HepG2 (cell line): Measurements from ENCODE around the gene FIBP. TPM values are rescaled to one million over a fixed set of nuclear protein-coding genes. Genes with fewer than 3 reads are reported as not detected.

Source experiments
- AHDC1 ChIP-seq: sonication (generic); formaldehyde crosslinking; IDR thresholded peaks from 2 replicates; pipeline ENCODE4 v1.5.1; 2020; ENCODE audit warnings: mild to moderate bottlenecking, missing genetic modification reagents, borderline replicate concordance
- ARNT2 ChIP-seq: sonication (generic); formaldehyde crosslinking; IDR thresholded peaks from 2 replicates; pipeline ENCODE4 v1.8.0; 2022; ENCODE audit warnings: mild to moderate bottlenecking, low read depth, missing genetic modification reagents, moderate library complexity
- ATF4 ChIP-seq, 2 experiments: fragments of 450-650 bp in 1 of 2; sonication (generic) in 1 of 2; formaldehyde crosslinking; IDR thresholded peaks; 2 replicates each; pipeline versions ENCODE4 v1.5.0 to v1.8.0; 2020 to 2022; ENCODE audit warnings: mild to moderate bottlenecking in 1 of 2, missing genetic modification reagents in 1 of 2
- BRCA1 ChIP-seq: sonication (generic); formaldehyde crosslinking; IDR thresholded peaks from 2 replicates; pipeline ENCODE4 v1.4.0; 2020; ENCODE audit warnings: missing genetic modification reagents
- E2F1 ChIP-seq: sonication (generic); formaldehyde crosslinking; IDR thresholded peaks from 2 replicates; pipeline ENCODE4 v1.5.0; 2020; ENCODE audit warnings: missing genetic modification reagents
- HINFP ChIP-seq: sonication (generic); formaldehyde crosslinking; IDR thresholded peaks from 2 replicates; pipeline ENCODE4 v1.4.0; 2020; ENCODE audit warnings: low read depth, mild to moderate bottlenecking, missing genetic modification reagents
- KAT8 ChIP-seq: IDR thresholded peaks from 2 replicates; pipeline ENCODE4 v1.6.1; 2016; ENCODE audit warnings: missing genetic modification reagents, missing compliant biosample characterization
- MAFK ChIP-seq, 2 experiments: IDR thresholded peaks in 1 of 2; conservative IDR thresholded peaks in 1 of 2; 2 replicates each; pipeline ENCODE4 v1.6.1; 2011; ENCODE audit warnings: improper control_type of control experiment in 2 of 2, low read length in 2 of 2
- MEIS1 ChIP-seq: sonication (generic); formaldehyde crosslinking; IDR thresholded peaks from 2 replicates; pipeline ENCODE4 v1.9.0; 2021; ENCODE audit warnings: mild to moderate bottlenecking, missing genetic modification reagents, moderate library complexity, borderline replicate concordance
- MTF2 ChIP-seq: sonication (generic); formaldehyde crosslinking; IDR thresholded peaks from 2 replicates; pipeline ENCODE4 v1.5.0; 2020; ENCODE audit warnings: missing genetic modification reagents, borderline replicate concordance
- MYC ChIP-seq: sonication (generic); formaldehyde crosslinking; IDR thresholded peaks from 2 replicates; pipeline ENCODE4 v1.9.0; 2021; ENCODE audit warnings: missing genetic modification reagents, borderline replicate concordance
- NR0B2 ChIP-seq: sonication (generic); formaldehyde crosslinking; IDR thresholded peaks from 2 replicates; pipeline ENCODE4 v1.4.0; 2020; ENCODE audit warnings: mild to moderate bottlenecking, missing genetic modification reagents
- PRMT3 ChIP-seq: sonication (generic); formaldehyde crosslinking; IDR thresholded peaks from 2 replicates; pipeline ENCODE4 v1.8.1; 2022; ENCODE audit warnings: low read depth, mild to moderate bottlenecking, moderate library complexity, missing genetic modification reagents, borderline replicate concordance
- TRIM24 ChIP-seq: sonication (generic); formaldehyde crosslinking; IDR thresholded peaks from 2 replicates; pipeline ENCODE4 v1.8.0; 2022; ENCODE audit warnings: mild to moderate bottlenecking, missing genetic modification reagents
- YEATS4 ChIP-seq: sonication (generic); formaldehyde crosslinking; IDR thresholded peaks from 2 replicates; pipeline ENCODE4 v1.4.0; 2020; ENCODE audit warnings: missing genetic modification reagents, borderline replicate concordance
- ZMAT3 ChIP-seq: sonication (generic); formaldehyde crosslinking; conservative IDR thresholded peaks from 2 replicates; pipeline ENCODE4 v1.7.0; 2021; ENCODE audit warnings: missing genetic modification reagents
- ZNF543 ChIP-seq: sonication (generic); formaldehyde crosslinking; IDR thresholded peaks from 2 replicates; pipeline ENCODE4 v1.4.0; 2020; ENCODE audit warnings: mild to moderate bottlenecking, missing genetic modification reagents
- ZNF563 ChIP-seq: sonication (generic); formaldehyde crosslinking; IDR thresholded peaks from 2 replicates; pipeline ENCODE4 v1.8.0; 2022; ENCODE audit warnings: mild to moderate bottlenecking, moderate library complexity, missing genetic modification reagents
- polyA plus RNA-seq, 8 experiments: library from polyadenylated mRNA; depleted of rRNA in 3 of 8; stranded (reverse) in 7 of 8; unstranded in 1 of 8; fragments of >200 nt; fragmentation: Illumina TruSeq in 4 of 8; extraction: Trizol in 4 of 8; gene quantifications; 2 replicates each; pipeline versions ENCODE4 v1.2.1 to v1.2.3, GENCODE V29; 2011 to 2016; ENCODE audit warnings: low read depth in 4 of 8, missing spikeins in 1 of 8, mixed read lengths in 1 of 8; ENCODE audit not compliant: insufficient read depth in 1 of 8
- total RNA-seq, 5 experiments: library from RNA; depleted of rRNA; stranded (reverse); fragments of >200 nt; fragmentation: Illumina TruSeq; extraction: Trizol; gene quantifications; 2 replicates each; pipeline ENCODE4 v1.2.3, GENCODE V29; 2016; ENCODE audit warnings: low read depth in 1 of 5

The FIBP gene
- total and polyA plus RNA-seq, 2 of the 13 experiments (the other 11 are each of a cell fraction or from before 2014, with no cell fraction given), result 42.9 to 62.1 TPM

GRCh38 chr11:65911682-65912568 is 23.7 kb upstream of the FIBP start (continued):
- TF ChIP-seq AHDC1 (CRISPR knock-in tag) (no peak), BRCA1 (CRISPR knock-in tag) (no peak), MEIS1 (no peak), NR0B2 (no peak), PRMT3 (CRISPR knock-in tag) (no peak), ZMAT3 (CRISPR knock-in tag) (no peak), MTF2 (CRISPR knock-in tag) (no peak), MAFK (conservative IDR thresholded peaks at IDR 0.05 in 1 of 2, IDR thresholded peaks at IDR 0.05 in 1 of 2; ENCODE audit: low read length in 2 of 2) (no peak), ARNT2 (no peak), TRIM24 (CRISPR knock-in tag) (no peak), HINFP (CRISPR knock-in tag) (no peak), MYC (CRISPR knock-in tag) (0 out of 2 replicates have a peak, but pooled peaks have one; percentile 30), ATF4 (CRISPR knock-in tag; IDR thresholded peaks at IDR 0.05) (no peak), ZNF543 (CRISPR knock-in tag) (no peak), ZNF563 (CRISPR knock-in tag) (no peak), E2F1 (peak; percentile 78), KAT8 (CRISPR knock-in tag) (no peak), YEATS4 (CRISPR knock-in tag) (no peak)
